B cell (primary cell): ENCODE measurements around the gene MAP3K7CL. TPM values are rescaled to one million over a fixed set of nuclear protein-coding genes. Genes with fewer than 3 reads are reported as not detected.

Experiments
- ATAC-seq: fragments of 200-7000 bp; cut with Tn5 transposase; one replicate; pipeline ENCODE4 v1.10.0; 2021; ENCODE audit warnings: low read depth, mild to moderate bottlenecking, moderate number of reproducible peaks, moderate library complexity
- CTCF ChIA-PET: fragments of 350-600 bp; sonication (Branson Sonifier 250); formaldehyde crosslinking; loops from one replicate; lab custom pipeline; 2021; ENCODE audit warnings: antibody characterized with exemption, inconsistent platforms; lab: Charles Lee
- POLR2A ChIA-PET: fragments of 350-600 bp; sonication (Branson Sonifier 250); formaldehyde crosslinking; loops from one replicate; lab custom pipeline; 2021; ENCODE audit warnings: antibody characterized with exemption; lab: Charles Lee
- DNase-seq: peaks from one replicate; pipeline ENCODE4 v3.0.0; 2013
- H2AFZ ChIP-seq: 2 replicates; pipeline ENCODE4 v1.6.1; 2012; ENCODE audit warnings: mild to moderate bottlenecking, low read depth, low read length; ENCODE audit not compliant: insufficient read depth, poor library complexity, severe bottlenecking
- H3K27ac ChIP-seq, 2 donors: 1 replicate in 1 of 2; 2 replicates in 1 of 2; pipeline ENCODE4 v1.5.1; 2012 to 2013; ENCODE audit warnings: low read length in 2 of 2, mild to moderate bottlenecking in 2 of 2, moderate library complexity in 1 of 2
- H3K27me3 ChIP-seq, 4 experiments: fragments of 200-600 bp in 1 of 4; sonication (generic) in 1 of 4; replicated peaks in 1 of 4; 1 replicate in 2 of 4; 2 replicates in 2 of 4; pipeline versions ENCODE4 v1.6.1 to v1.7.0; 2013 to 2016; ENCODE audit warnings: low read length in 3 of 4, mild to moderate bottlenecking in 2 of 4, mixed read lengths in 1 of 4, moderate library complexity in 1 of 4; ENCODE audit not compliant: insufficient read depth in 4 of 4, control insufficient read depth in 3 of 4; ENCODE audit errors: control extremely low read depth in 1 of 4
- H3K36me3 ChIP-seq, 2 experiments: replicated peaks in 1 of 2; 1 replicate in 1 of 2; 2 replicates in 1 of 2; pipeline versions ENCODE4 v1.6.1 to v1.7.1; 2013; ENCODE audit warnings: low read length in 1 of 2; ENCODE audit not compliant: insufficient read depth in 2 of 2, control insufficient read depth in 1 of 2; ENCODE audit errors: control extremely low read depth in 1 of 2, extremely low read depth in 1 of 2
- H3K4me1 ChIP-seq, 2 donors: fragments of 200-600 bp in 1 of 2; sonication (generic) in 1 of 2; 1 replicate in 1 of 2; 2 replicates in 1 of 2; pipeline versions ENCODE4 v1.5.1 to v1.6.1; 2013 to 2017; ENCODE audit warnings: low read length in 2 of 2; ENCODE audit not compliant: control insufficient read depth in 2 of 2, insufficient read depth in 2 of 2
- H3K4me2 ChIP-seq: replicated peaks from 2 replicates; pipeline ENCODE3; 2012; ENCODE audit warnings: mild to moderate bottlenecking, low read depth, low read length; ENCODE audit not compliant: poor library complexity, severe bottlenecking
- H3K4me3 ChIP-seq, 5 experiments: fragments of 200-600 bp in 1 of 5; sonication (generic) in 1 of 5; 1 replicate in 3 of 5; 2 replicates in 2 of 5; pipeline versions ENCODE4 v1.5.1 to v1.7.0; 2011 to 2016; ENCODE audit warnings: low read length in 4 of 5, mild to moderate bottlenecking in 4 of 5, low read depth in 2 of 5, control low read depth in 1 of 5, moderate library complexity in 1 of 5; ENCODE audit not compliant: insufficient read depth in 1 of 5; ENCODE audit errors: control extremely low read depth in 1 of 5, extremely low read depth in 1 of 5
- H3K79me2 ChIP-seq: fragments of 200-600 bp; sonication (generic); one replicate; pipeline ENCODE4 v1.6.0; 2016; ENCODE audit warnings: low read length; ENCODE audit not compliant: control insufficient read depth, insufficient read depth
- H3K9ac ChIP-seq: fragments of 200-600 bp; sonication (generic); 2 replicates; pipeline ENCODE4 v1.6.1; 2017; ENCODE audit warnings: mild to moderate bottlenecking, low read length, moderate library complexity
- H3K9me3 ChIP-seq, 3 donors: one replicate each; pipeline versions ENCODE4 v1.6.1 to v1.7.1; 2013; ENCODE audit warnings: low read length in 2 of 3; ENCODE audit not compliant: control insufficient read depth in 2 of 3, insufficient read depth in 1 of 3; ENCODE audit errors: control extremely low read depth in 1 of 3
- H4K20me1 ChIP-seq: 2 replicates; pipeline ENCODE4 v1.6.0; 2012; ENCODE audit warnings: mild to moderate bottlenecking, low read length; ENCODE audit not compliant: insufficient read depth, control insufficient read depth, poor library complexity, severe bottlenecking
- H3K27ac Mint-ChIP-seq: one replicate; pipeline ENCODE4 v1.8.0; 2021; ENCODE audit warnings: mixed read lengths
- H3K27me3 Mint-ChIP-seq: one replicate; pipeline ENCODE4 v1.8.0; 2021; ENCODE audit warnings: mixed read lengths
- H3K4me1 Mint-ChIP-seq: one replicate; pipeline ENCODE4 v1.8.0; 2021; ENCODE audit warnings: mixed read lengths
- H3K4me3 Mint-ChIP-seq: one replicate; pipeline ENCODE4 v1.8.0; 2021; ENCODE audit warnings: mixed read lengths
- H3K9me3 Mint-ChIP-seq: one replicate; pipeline ENCODE4 v1.8.0; 2022; ENCODE audit warnings: mixed read lengths; ENCODE audit not compliant: insufficient read depth
- EZH2 ChIP-seq: IDR thresholded peaks from 2 replicates; pipeline ENCODE4 v1.6.1; 2012; ENCODE audit warnings: borderline replicate concordance, low read depth, mild to moderate bottlenecking, moderate library complexity, low read length; ENCODE audit not compliant: insufficient read depth, poor library complexity, severe bottlenecking
- WGBS: methylation state at CpG from one replicate; pipeline ENCODE4 v1.1.5; 2013; ENCODE audit warnings: missing lambda C conversion rate; ENCODE audit not compliant: insufficient coverage; 5-methylcytosine and 5-hydroxymethylcytosine counted together
- intact Hi-C: fragments of 100-400 bp; cut with micrococcal nuclease; formaldehyde crosslinking; loops from one replicate; pipeline ENCODE4 v1.10.0; 2022
- polyA plus RNA-seq: library from polyadenylated mRNA; depleted of rRNA; stranded (reverse); fragments of >200 nt; gene quantifications from 2 replicates; pipeline ENCODE4 v1.2.3, GENCODE V29; 2012
- total RNA-seq, 2 donors: library from RNA; stranded (reverse); fragments of 120-200 nt in 1 of 2; gene quantifications; 1 replicate in 1 of 2; 2 replicates in 1 of 2; pipeline versions ENCODE4 v1.2.3 to v1.2.4, GENCODE V29; 2013 to 2022
- TF ChIP-seq, protein P1 (sequence below): fragments of 200-600 bp; IDR thresholded peaks from one replicate; pipeline ENCODE4 v1.8.0; 2022; ENCODE audit warnings: antibody characterized with exemption, mild to moderate bottlenecking

Gene MAP3K7CL
- total and polyA plus RNA-seq, 2 donors (not counting 1 experiment from before 2014, with no cell fraction given): 8.9 to 11.9 TPM

DNA sequence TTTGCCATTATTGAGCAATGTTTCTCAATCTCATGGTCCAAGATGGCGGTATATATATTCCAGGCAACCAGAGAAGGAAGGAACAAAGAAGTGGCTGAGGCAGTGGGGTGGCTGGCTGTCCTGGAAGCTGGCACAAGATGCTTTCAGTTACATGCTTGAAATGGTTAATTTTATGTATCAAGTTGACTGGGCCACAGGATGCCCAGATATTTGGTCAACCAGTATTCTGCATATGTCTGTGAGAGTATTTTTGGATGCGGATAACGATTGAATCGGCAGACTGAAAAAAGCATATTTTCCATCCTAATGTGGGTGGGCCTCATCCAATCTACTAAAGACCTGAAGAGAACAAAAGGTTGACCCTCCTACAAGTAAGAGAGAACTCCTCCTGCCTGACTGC lies 55.2 kb downstream of the MAP3K7CL start:
- no peaks in the 10 kb centered on the region for H4K20me1 ChIP-seq
- intact Hi-C loops: no loop called here
- no peaks in the 10 kb centered on the region for H3K27me3 ChIP-seq
- H3K4me3 Mint-ChIP-seq: no peak overlapping the region
- ATAC-seq (no peak), DNase-seq (no peak)
- H3K4me1 Mint-ChIP-seq: peaks cover 13% of the 10 kb centered on the region
- no peak overlapping the region for H3K9ac ChIP-seq
- H3K27me3 Mint-ChIP-seq: no peaks in the 10 kb centered on the region
- H3K27ac Mint-ChIP-seq: no peak overlapping the region
- ChIA-PET POLR2A (no interaction called here), CTCF (no interaction called here)
- no peaks in the 10 kb centered on the region for H3K79me2 ChIP-seq
- peaks cover 0 to 1% of the 10 kb centered on the region in 2 experiments for H3K36me3 ChIP-seq
- WGBS: 100% methylated on average over 1 of the region's 4 CpGs
- TF ChIP-seq, protein P1, sequence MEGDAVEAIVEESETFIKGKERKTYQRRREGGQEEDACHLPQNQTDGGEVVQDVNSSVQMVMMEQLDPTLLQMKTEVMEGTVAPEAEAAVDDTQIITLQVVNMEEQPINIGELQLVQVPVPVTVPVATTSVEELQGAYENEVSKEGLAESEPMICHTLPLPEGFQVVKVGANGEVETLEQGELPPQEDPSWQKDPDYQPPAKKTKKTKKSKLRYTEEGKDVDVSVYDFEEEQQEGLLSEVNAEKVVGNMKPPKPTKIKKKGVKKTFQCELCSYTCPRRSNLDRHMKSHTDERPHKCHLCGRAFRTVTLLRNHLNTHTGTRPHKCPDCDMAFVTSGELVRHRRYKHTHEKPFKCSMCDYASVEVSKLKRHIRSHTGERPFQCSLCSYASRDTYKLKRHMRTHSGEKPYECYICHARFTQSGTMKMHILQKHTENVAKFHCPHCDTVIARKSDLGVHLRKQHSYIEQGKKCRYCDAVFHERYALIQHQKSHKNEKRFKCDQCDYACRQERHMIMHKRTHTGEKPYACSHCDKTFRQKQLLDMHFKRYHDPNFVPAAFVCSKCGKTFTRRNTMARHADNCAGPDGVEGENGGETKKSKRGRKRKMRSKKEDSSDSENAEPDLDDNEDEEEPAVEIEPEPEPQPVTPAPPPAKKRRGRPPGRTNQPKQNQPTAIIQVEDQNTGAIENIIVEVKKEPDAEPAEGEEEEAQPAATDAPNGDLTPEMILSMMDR: no peak
- TF ChIP-seq EZH2: no peak
- H3K27ac ChIP-seq: no peak overlapping the region
- H3K4me1 ChIP-seq: peaks cover 6 to 7% of the 10 kb centered on the region in 2 donors
- H3K4me3 ChIP-seq: no peak overlapping the region
- no peak overlapping the region for H2AFZ ChIP-seq
- no peak overlapping the region for H3K4me2 ChIP-seq
- no peaks in the 10 kb centered on the region for H3K9me3 ChIP-seq
- H3K9me3 Mint-ChIP-seq: no peaks in the 10 kb centered on the region

DNA sequence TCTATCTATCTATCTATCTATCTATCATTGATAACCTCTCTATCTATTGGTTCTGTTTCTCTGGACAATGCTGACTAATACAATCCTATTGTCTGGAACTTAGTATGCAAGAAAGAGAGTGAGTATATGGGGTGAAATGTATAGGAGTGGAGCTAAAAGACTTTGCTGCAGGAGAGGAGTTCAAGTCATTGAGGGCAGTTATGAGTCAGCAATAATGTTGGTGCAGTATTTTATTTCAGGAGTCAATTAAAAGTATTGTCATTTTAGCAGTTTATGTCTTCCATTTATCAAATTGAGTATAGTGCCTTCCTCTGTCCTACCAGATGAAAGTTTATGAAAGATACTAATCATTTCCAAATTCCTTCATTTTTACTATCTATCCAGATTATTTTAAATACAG lies 55.8 kb downstream of the MAP3K7CL start:
- H3K27ac Mint-ChIP-seq: no peak overlapping the region
- no peaks in the 10 kb centered on the region for H3K9me3 ChIP-seq
- H3K4me3 ChIP-seq: no peak overlapping the region
- H3K36me3 ChIP-seq: peaks cover 0 to 1% of the 10 kb centered on the region in 2 experiments
- no peak overlapping the region for H3K27ac ChIP-seq
- no peak overlapping the region for H3K9ac ChIP-seq
- POLR2A ChIA-PET: no interaction called here
- no peaks in the 10 kb centered on the region for H3K27me3 Mint-ChIP-seq
- intact Hi-C loops: no loop called here
- ATAC-seq: no peak
- CTCF ChIA-PET: no interaction called here
- no peaks in the 10 kb centered on the region for H3K9me3 Mint-ChIP-seq
- TF ChIP-seq, protein P1: no peak
- no peak for TF ChIP-seq EZH2
- no peak for DNase-seq
- no peaks in the 10 kb centered on the region for H3K27me3 ChIP-seq
- H3K4me1 Mint-ChIP-seq: peaks cover 13% of the 10 kb centered on the region
- no peak overlapping the region for H2AFZ ChIP-seq
- no peak overlapping the region for H3K4me3 Mint-ChIP-seq
- H4K20me1 ChIP-seq: no peaks in the 10 kb centered on the region
- no peaks in the 10 kb centered on the region for H3K79me2 ChIP-seq
- no peak overlapping the region for H3K4me2 ChIP-seq
- H3K4me1 ChIP-seq: peaks cover 6 to 7% of the 10 kb centered on the region in 2 donors
